ENCODE measurements around the gene OR14C36.
"Not testable (repeated sequence)": the region's sequence is repeated elsewhere in the genome, so short reads cannot be mapped to it uniquely, and the experiment has no call there.

Gene OR14C36, protein sequence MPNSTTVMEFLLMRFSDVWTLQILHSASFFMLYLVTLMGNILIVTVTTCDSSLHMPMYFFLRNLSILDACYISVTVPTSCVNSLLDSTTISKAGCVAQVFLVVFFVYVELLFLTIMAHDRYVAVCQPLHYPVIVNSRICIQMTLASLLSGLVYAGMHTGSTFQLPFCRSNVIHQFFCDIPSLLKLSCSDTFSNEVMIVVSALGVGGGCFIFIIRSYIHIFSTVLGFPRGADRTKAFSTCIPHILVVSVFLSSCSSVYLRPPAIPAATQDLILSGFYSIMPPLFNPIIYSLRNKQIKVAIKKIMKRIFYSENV

DNA sequence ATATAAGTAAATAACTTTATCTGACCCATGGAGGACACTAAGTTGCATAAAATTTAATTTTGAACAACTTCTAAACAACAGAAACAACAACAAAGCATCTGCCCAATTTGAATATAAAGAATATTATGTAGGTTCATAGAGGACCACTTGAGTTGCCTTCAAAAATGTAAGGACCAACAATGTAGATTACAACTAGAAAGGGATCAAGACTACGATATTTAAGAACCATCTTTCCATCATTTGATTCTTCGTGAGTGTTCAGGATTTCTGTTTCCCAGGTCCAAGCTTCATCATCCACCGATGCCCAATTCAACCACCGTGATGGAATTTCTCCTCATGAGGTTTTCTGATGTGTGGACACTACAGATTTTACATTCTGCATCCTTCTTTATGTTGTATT, at the start of gene OR14C36:
Gene OR14C36 (plus strand): TSS at position 301 of the 400 bp plus-strand sequence. CDS start 0 bp downstream, at position 301.
- no peak for DNase-seq

DNA sequence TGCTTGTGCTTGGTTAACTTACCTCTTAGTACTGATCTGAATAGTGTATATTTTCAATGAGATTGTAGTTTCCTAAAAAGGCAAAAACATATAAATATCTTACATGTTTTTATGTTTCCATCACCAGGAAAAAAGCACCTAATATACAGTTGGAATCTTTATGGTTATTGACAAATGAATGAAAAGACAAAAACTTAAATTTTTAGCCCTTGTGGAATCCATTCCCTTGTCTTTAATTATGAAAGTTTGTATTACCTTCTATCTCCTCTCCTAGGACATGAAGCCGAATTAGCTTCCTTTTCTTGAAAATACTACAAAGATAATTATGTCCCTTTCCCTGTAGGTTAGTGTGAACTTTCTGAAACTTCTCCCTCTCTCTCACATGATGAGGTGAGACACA, 45.3 kb upstream of the OR14C36 start, which contains the start of gene OR2T12:
Gene OR2T12 (minus strand): TSS at position 101 of the 400 bp plus-strand sequence. CDS start 7,846 bp downstream, outside the sequence.
- no peak for DNase-seq

GRCh38 chr1:248305672-248306071, 42.9 kb upstream of the OR14C36 start:
- DNase-seq: not testable (repeated sequence)

- no peak for DNase-seq
Measured at GRCh38 chr1:248306103-248306502, 42.5 kb upstream of the OR14C36 start.

DNA sequence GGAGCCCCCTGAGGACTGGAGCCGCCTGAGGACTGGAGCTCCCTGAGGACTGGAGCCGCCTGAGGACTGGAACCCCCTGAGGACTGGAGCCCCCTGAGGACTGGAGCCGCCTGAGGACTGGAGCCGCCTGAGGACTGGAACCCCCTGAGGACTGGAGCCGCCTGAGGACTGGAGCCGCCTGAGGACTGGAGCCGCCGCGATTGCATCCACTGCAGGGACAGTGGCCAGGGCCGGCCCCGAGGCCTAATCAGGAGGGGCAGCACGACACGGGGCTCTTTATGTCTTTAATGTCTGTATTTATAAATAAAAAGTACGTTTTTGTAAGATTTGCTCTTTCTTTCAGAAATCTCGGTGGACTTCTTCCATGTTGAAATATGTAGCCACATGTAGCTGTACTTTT, 41.8 kb upstream of the OR14C36 start:
- DNase-seq: not testable (repeated sequence)

GRCh38 chr1:248316796-248317195, 31.8 kb upstream of the OR14C36 start:
- DNase-seq: no peak

DNA sequence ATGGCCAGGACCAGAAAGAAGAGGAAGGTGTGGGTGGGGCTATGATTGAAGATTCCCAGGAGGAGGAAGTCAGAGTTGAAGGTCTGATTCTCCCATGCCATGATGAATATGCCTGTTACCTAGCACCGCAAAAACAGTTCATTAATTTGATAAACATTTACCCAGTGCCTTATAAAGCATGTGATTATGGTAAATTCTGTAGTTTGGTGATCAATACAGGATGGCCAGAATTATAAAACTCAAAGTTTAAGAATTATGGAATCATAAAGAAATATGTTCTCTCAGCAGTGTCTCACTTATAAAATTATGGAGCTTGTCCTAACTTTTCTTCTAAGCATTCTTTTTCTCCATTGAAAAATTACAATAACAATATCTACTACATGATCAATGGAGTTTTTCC, 24.1 kb upstream of the OR14C36 start, which contains the start of gene OR2M7:
Gene OR2M7 (minus strand): TSS at position 101 of the 400 bp plus-strand sequence. CDS start 0 bp downstream, at position 101.
- DNase-seq: no peak

GRCh38 chr1:248343451-248343850, 5.1 kb upstream of the OR14C36 start:
- DNase-seq: no peak

GRCh38 chr1:248359415-248359814, 10.8 kb downstream of the OR14C36 start:
- no peak for DNase-seq

DNA sequence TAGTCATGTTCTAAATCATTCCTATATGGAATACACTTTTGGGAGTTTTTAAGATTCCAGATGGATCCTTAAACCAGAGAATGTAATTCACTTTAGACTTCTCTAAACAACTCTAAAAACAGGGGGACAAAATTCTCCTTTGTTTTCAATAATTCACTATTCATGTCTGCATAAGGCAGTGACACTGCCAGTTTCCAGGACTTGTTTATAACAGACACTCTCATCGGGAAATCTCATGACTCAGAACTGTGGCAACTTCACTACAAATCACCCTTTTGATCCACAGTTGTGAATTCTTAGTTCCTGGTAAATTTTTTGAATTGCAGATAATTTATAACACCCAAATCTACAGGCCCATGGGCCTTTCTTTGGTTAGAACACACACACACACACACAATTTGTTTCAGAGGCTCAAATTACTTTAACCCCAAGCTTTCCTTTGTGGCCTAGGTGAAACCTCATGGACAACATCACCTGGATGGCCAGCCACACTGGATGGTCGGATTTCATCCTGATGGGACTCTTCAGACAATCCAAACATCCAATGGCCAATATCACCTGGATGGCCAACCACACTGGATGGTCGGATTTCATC, 12.6 kb downstream of the OR14C36 start, which contains the start of gene OR2T4:
Gene OR2T4 (plus strand): TSS at position 545 of the 595 bp plus-strand sequence. CDS start 0 bp downstream, at position 545.
- no peak for DNase-seq

DNA sequence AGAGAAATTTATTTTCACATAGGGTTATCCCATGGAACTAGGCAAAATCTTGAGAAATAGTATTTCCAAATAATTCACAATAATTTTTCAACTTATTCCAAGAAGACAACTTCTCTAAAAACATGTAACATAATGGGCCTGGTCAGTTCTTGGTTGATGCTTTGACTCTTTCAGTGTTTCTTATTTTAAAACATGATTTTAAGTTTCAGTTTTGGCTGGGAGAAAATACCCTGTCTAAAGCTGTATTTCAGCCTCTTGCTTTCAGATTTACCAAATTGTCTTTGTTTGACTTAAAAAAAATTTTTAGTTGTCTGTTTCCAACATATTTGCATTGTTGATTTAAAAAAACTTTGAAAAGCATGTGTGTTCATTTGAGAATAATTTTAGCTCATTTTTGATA, 18.0 kb downstream of the OR14C36 start:
- no peak for DNase-seq

DNA sequence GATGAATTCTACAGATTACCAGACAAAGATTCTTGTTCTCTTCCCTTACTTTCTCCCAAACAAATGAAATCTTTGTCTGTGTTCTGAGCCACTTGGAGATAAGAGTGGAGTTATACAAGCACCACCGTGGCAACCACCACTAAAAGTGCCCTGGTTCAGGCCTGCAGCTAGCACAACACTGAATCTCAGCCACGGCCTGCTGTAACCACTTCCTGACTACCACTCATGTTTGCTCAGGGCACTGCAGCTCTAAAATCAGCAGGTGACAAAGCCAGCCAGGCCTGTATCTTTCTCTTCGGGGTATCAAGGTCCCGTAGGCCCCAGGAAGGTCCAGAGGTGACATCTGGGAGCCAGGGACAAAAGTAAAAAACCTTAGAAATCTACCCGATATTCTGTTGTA, 23.8 kb downstream of the OR14C36 start:
- DNase-seq: no peak

GRCh38 chr1:248373761-248374160, 25.2 kb downstream of the OR14C36 start:
- DNase-seq: no peak

- no peak for DNase-seq
Measured at GRCh38 chr1:248375446-248375845, 26.9 kb downstream of the OR14C36 start, which contains the start of gene OR2T6. Gene OR2T6, plus strand, starts transcription at chr1:248375746. Its CDS starts 11,863 bp downstream, at chr1:248387609.

- no peak for DNase-seq
Measured at GRCh38 chr1:248376916-248377315, 28.3 kb downstream of the OR14C36 start.

DNA sequence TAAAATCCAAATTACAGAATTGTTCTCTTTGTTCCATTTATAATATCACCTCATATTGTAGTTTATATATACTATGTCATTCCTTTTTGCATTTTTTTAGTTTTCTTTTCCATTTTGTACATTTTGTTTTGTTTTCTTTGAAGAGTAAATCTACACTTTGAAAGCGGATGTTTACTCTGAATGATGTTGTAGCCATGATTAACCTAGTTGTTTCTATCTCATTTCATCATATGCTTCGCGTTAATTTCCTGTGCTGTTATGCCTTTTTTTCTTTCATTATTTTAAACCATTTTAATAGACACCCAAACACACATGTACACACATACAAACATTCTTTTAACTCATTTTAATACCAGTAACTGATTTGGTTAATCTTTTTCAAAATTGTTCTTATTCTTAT, 32.3 kb downstream of the OR14C36 start:
- no peak for DNase-seq

DNA sequence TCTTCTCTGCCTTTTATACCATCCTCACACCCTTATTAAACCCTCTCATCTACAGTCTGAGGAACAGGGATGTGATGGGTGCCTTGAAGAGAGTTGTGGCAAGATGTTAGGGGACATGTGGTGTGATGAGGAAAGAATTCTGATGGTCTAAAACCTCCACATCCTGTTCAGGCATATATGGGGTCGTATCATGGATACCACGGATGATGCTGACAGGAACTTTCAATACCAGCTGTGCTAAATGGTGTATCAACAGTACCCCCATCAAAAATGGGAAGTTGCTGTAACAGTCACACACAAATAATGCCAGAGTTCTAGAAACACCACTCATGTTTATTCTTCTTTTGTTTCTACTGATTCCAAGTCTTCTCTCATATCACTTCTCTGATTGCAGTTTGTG, 39.9 kb downstream of the OR14C36 start:
- DNase-seq: no peak

- no peak for DNase-seq
Measured at GRCh38 chr1:248393050-248393449, 44.5 kb downstream of the OR14C36 start.

All from CD4-positive, alpha-beta T cell treated with Interleukin-17A for 1 hour (primary cell).